GM12892 (cell line): ENCODE data around the gene CHCHD10.

Source experiments
- POLR2A ChIP-seq: IDR thresholded peaks from 2 replicates; pipeline ENCODE4 v1.6.1; 2011; ENCODE audit warnings: low read depth, low read length, control low read depth
- POLR2AphosphoS5 ChIP-seq: IDR thresholded peaks from 2 replicates; pipeline ENCODE4 v1.6.1; 2011; ENCODE audit warnings: low read depth, low read length, control low read depth
- TAF1 ChIP-seq: IDR thresholded peaks from 2 replicates; pipeline ENCODE4 v1.6.1; 2011; ENCODE audit warnings: low read depth, mild to moderate bottlenecking, control low read depth, low read length, borderline replicate concordance

DNA sequence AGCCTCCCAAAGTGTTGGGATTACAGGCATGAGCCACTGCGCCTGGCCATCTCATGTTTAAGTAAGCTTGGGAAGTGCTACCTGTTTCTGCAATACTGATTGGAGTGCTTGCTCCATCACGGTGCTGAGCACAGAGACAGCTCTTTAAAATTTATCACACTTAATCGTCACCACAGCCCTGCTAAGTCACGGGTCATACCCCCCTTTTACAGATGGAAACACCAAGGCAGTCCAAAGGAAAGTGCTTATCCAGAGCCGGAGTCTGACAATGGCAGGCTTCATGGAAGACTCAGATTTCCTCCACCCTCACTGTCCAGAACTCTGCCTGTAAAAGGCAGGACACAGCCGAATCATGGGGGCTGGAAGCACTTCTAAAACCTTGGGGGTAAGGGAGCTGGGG is 7.7 kb downstream of the CHCHD10 start:
- TF ChIP-seq POLR2A, result no peak
- no peak for TF ChIP-seq POLR2AphosphoS5
- TF ChIP-seq TAF1, result no peak
